HG02763 (cell line): Measurements from ENCODE around the gene PCDHB8.
"Not testable (repeated sequence)": the region's sequence is repeated elsewhere in the genome, so short reads cannot be mapped to it uniquely, and the experiment has no call there.

ENCODE experiments used
- ATAC-seq: cut with Tn5 transposase; IDR thresholded peaks from one replicate; pipeline ENCODE4 v1.9.1; 2021; ENCODE audit warnings: mild to moderate bottlenecking, moderate library complexity; ENCODE audit not compliant: unreplicated experiment

The PCDHB8 gene

DNA sequence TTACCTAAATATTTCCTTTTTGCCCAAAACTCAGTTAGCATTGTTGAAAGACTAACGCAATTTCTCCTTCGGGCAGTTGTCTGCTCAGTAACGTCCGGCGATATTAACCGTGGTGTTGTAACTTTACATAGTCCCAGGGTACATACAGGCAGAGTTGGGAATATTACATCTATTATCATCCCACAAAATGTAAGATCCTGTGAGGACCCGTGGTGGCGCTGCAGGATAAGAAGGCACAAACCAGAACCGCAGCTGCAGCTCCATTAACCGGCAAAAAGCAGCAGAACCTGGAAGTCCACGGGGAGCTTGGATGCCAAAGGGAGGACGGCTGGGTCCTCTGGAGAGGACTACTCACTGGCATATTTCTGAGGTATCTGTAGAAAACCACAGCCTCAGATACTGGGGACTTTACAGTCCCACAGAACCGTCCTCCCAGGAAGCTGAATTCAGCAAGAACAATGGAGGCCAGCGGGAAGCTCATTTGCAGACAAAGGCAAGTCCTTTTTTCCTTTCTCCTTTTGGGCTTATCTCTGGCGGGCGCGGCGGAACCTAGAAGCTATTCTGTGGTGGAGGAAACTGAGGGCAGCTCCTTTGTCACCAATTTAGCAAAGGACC is at the start of gene PCDHB8:
Gene PCDHB8, plus strand, starts transcription at position 214 of the 615 bp plus-strand sequence. Its CDS starts 245 bp downstream, at position 459.
- not testable (repeated sequence) for ATAC-seq

GRCh38 chr5:141135030-141135717 is 42.4 kb upstream of the PCDHB8 start, which contains the start of gene PCDHB5:
Gene PCDHB5 (plus strand): TSS chr5:141135206. CDS start chr5:141135435, 229 bp downstream.
- no peak for ATAC-seq

- no peak for ATAC-seq
These were observed 41.8 kb upstream of the PCDHB8 start for GRCh38 chr5:141135718-141136266.

DNA sequence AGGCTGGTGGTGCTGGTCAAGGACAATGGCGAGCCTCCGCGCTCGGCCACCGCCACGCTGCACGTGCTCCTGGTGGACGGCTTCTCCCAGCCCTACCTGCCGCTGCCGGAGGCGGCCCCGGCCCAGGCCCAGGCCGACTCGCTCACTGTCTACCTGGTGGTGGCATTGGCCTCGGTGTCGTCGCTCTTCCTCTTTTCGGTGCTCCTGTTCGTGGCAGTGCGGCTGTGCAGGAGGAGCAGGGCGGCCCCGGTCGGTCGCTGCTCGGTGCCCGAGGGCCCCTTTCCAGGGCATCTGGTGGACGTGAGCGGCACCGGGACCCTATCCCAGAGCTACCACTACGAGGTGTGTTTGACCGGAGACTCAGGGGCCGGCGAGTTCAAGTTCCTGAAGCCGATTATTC is 40.2 kb upstream of the PCDHB8 start:
- ATAC-seq, result not testable (repeated sequence)

- no peak for ATAC-seq
These were observed 27.8 kb upstream of the PCDHB8 start, which contains the start of gene PCDHB6 for GRCh38 chr5:141149812-141150211. Gene PCDHB6 (plus strand): TSS chr5:141150057. CDS start chr5:141150258, 201 bp downstream.

DNA sequence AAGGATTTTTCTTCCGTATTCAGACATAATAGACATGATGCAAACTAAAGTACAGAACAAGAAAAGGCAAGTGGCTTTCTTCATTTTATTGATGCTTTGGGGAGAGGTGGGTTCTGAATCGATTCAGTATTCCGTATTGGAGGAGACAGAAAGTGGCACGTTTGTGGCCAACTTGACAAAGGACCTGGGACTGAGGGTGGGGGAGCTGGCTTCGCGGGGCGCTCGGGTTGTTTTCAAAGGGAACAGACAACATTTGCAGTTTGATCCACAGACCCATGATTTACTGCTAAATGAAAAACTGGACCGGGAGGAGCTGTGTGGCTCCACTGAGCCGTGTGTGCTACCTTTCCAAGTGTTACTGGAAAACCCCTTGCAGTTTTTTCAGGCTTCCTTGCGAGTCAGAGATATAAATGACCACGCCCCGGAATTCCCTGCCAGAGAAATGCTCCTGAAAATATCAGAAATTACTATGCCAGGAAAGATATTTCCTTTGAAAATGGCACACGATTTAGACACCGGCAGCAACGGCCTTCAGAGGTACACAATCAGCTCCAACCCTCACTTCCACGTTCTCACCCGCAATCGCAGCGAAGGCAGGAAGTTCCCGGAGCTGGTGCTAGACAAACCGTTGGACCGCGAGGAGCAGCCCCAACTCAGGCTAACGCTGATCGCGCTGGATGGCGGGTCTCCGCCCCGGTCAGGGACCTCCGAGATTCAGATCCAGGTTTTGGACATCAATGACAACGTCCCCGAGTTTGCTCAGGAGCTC is 27.2 kb upstream of the PCDHB8 start:
- ATAC-seq, result no peak

DNA sequence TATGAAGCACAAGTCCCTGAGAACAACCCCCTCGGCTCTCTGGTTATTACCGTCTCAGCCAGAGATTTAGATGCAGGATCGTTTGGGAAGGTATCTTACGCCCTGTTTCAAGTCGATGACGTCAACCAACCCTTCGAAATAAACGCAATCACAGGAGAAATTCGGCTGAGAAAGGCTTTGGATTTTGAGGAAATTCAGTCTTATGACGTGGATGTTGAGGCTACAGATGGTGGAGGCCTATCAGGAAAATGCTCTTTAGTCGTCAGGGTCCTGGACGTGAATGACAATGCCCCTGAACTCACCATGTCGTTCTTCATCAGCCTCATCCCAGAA is 26.6 kb upstream of the PCDHB8 start:
- ATAC-seq, result no peak

DNA sequence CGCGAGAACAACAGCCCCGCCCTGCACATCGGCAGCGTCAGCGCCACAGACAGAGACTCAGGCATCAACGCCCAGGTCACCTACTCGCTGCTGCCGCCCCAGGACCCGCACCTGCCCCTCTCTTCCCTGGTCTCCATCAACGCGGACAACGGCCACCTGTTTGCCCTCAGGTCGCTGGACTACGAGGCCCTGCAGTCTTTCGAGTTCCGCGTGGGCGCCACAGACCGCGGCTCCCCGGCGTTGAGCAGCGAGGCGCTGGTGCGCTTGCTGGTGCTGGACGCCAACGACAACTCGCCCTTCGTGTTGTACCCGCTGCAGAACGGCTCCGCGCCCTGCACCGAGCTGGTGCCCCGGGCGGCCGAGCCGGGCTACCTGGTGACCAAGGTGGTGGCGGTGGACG is 26.0 kb upstream of the PCDHB8 start:
- not testable (repeated sequence) for ATAC-seq

GRCh38 chr5:141152096-141152495 is 25.5 kb upstream of the PCDHB8 start:
- ATAC-seq, result not testable (repeated sequence)

- ATAC-seq, result no peak
These were observed 21.8 kb upstream of the PCDHB8 start for GRCh38 chr5:141155540-141156374.

DNA sequence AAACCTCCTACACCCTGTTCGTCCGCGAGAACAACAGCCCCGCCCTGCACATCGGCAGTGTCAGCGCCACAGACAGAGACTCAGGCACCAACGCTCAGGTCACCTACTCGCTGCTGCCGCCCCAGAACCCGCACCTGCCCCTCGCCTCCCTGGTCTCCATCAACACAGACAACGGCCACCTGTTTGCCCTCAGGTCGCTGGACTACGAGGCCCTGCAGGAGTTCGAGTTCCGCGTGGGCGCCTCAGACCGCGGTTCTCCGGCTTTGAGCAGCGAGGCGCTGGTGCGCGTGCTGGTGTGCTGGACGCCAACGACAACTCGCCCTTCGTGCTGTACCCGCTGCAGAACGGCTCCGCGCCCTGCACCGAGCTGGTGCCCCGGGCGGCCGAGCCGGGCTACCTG is 20.2 kb upstream of the PCDHB8 start:
- not testable (repeated sequence) for ATAC-seq

- not testable (repeated sequence) for ATAC-seq
These were observed 19.7 kb upstream of the PCDHB8 start for GRCh38 chr5:141157901-141158300.

DNA sequence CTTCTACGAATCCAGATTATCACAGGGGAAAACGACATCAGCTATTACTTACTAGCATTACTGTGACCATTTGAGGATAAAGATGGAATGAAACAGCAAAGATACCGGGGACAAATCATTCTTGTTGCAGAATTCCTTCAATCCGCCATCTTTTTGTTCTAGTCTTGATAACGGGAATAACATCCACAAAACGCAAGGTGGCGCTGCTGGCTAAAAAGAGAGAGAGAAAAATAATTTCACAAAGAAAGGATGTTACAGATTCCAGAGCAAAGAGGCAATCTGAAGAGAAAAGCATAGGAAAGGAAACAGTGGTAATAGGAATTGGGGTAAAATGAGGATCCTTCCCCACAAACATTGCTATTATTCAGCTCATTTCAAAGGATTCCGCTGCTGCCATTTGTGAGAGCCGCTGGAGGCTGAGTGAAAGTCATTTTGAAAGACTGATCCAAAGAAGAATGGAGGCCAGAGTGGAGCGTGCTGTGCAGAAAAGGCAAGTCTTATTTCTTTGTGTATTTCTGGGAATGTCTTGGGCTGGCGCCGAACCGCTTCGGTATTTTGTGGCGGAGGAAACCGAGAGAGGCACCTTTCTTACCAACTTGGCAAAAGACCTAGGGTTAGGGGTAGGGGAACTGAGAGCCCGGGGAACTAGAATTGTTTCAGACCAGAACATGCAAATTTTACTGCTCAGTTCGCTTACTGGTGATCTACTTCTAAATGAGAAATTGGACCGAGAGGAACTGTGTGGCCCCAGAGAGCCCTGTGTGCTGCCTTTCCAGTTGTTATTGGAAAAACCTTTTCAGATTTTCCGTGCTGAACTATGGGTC is 5.0 kb upstream of the PCDHB8 start, which contains the start of gene PCDHB7:
Gene PCDHB7, plus strand, starts transcription at position 264 of the 824 bp plus-strand sequence. Its CDS starts 192 bp downstream, at position 456.
- ATAC-seq, result no peak

DNA sequence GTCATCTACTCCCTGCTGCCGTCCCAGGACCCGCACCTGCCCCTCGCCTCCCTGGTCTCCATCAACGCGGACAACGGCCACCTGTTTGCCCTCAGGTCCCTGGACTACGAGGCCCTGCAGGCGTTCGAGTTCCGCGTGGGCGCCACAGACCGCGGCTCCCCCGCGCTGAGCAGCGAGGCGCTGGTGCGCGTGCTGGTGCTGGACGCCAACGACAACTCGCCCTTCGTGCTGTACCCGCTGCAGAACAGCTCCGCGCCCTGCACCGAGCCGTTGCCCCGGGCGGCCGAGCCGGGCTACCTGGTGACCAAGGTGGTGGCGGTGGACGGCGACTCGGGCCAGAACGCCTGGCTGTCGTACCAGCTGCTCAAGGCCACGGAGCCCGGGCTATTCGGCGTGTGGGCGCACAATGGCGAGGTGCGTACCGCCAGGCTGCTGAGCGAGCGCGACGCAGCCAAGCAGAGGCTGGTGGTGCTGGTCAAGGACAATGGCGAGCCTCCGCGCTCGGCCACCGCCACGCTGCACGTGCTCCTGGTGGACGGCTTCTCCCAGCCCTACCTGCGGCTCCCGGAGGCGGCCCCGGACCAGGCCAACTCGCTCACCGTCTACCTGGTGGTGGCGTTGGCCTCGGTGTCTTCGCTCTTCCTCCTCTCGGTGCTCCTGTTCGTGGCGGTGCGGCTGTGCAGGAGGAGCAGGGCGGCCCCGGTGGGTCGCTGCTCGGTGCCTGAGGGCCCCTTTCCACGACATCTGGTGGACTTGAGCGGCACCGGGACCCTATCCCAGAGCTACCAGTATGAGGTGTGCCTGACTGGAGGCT is 3.1 kb upstream of the PCDHB8 start:
- ATAC-seq, result not testable (repeated sequence)

- no peak for ATAC-seq
These were observed 1.7 kb upstream of the PCDHB8 start for GRCh38 chr5:141175933-141176332.

GRCh38 chr5:141179371-141179770 is 1.8 kb downstream of the PCDHB8 start:
- ATAC-seq, result not testable (repeated sequence)

GRCh38 chr5:141179876-141180275 is 2.3 kb downstream of the PCDHB8 start:
- ATAC-seq, result not testable (repeated sequence)

DNA sequence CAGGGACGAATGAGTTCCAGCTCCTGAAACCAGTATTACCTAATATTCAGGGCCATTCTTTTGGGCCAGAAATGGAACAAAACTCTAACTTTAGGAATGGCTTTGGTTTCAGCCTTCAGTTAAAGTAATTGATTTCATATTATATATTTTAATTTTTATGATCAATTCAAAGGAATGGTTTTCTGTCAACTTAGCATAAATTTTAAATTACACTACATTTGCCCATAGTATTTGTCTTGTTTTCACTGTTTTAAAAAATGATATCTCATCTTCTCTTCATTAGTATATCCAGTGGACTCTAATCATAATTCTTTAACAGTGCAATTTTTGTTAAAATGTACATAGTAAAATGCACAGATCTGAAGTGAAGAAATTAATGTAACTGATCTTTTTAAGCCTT is 2.7 kb downstream of the PCDHB8 start:
- no peak for ATAC-seq

DNA sequence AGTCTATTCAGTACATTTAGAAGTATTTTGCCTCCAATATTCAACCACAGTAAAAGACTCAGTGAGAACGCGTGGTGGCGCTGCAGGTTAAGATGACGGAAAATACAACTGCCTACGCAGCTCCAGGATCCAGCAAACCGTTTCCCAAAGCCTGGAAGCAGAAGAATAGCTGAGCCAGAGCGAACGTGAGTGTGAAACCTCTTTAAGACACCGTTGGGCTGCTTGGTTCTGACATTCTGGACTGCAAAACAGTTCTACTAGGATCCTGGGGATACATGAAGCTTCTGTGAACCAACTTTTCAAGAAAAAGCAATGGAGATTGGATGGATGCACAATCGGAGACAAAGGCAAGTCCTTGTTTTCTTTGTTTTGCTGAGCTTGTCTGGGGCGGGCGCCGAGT is 4.7 kb downstream of the PCDHB8 start, which contains the start of gene PCDHB16:
Gene PCDHB16, plus strand, starts transcription at position 140 of the 400 bp plus-strand sequence. Its CDS starts 173 bp downstream, at position 313.
- no peak for ATAC-seq
